ENCODE measurements around the gene COL5A1. TPM values are rescaled to one million over a fixed set of nuclear protein-coding genes. Genes with fewer than 3 reads are reported as not detected.

COL5A1 gene
- total and polyA plus RNA-seq, 2 experiments from 2014 or later: 2.5 to 13.1 TPM

DNA sequence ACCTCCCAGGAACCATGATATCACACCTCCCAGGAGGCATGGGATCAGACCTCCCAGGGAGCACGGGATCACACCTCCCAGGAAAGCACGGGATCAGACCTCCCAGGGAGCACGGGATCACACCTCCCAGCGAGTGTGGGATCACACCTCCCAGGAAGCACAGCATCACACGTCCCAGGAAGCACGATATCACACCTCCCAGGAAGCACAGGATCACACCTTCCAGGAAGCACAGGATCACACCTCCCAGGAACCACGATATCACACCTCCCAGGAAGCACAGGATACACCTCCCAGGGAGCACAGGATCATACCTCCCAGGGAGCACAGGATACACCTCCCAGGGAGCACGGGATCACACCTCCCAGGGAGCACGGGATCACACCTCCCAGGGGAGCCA is 209.0 kb downstream of the COL5A1 start:
- Mint-ChIP-seq H3K27ac (no peak overlapping the region), H3K4me1 (no peaks in the 10 kb centered on the region), H3K9me3 (peaks cover 2% of the 10 kb centered on the region; the same call in 2 of the 3 replicates), H3K36me3 (ENCODE audit: low read depth) (no peaks in the 10 kb centered on the region; the same call in 1 of the 3 replicates), H3K27me3 (ENCODE audit: insufficient read depth, low read depth, poor library complexity) (peaks cover 2% of the 10 kb centered on the region), H3K4me3 (no peak overlapping the region)
- Histone ChIP-seq H2AFZ (no peak overlapping the region), H3K27ac (ENCODE audit: low read depth) (no peak overlapping the region), H3K9me2 (ENCODE audit: insufficient read depth) (no peaks in the 10 kb centered on the region), H4K20me1 (replicated peaks; ENCODE audit: insufficient read depth) (no peaks in the 10 kb centered on the region), H3K4me2 (no peak overlapping the region), H3K79me2 (replicated peaks; ENCODE audit: insufficient read depth) (no peaks in the 10 kb centered on the region), H3F3A (replicated peaks; ENCODE audit: low read depth) (no peaks in the 10 kb centered on the region), H3K36me3 (ENCODE audit: insufficient read depth) (no peaks in the 10 kb centered on the region), H3K4me1 (ENCODE audit: insufficient read depth) (no peaks in the 10 kb centered on the region), H3K4me3 (no peak overlapping the region), H3K27me3 (ENCODE audit: insufficient read depth) (no peaks in the 10 kb centered on the region)
- ATAC-seq (no peak), DNase-seq (ENCODE audit: low spot score) (no peak)
- TF ChIP-seq EZH2 (IDR thresholded peaks at IDR 0.05; ENCODE audit: low read depth, unreplicated experiment) (no peak), JUNB (IDR thresholded peaks at IDR 0.05; ENCODE audit: unreplicated experiment) (no peak), STAT1 (IDR thresholded peaks at IDR 0.05; ENCODE audit: unreplicated experiment) (no peak), ZNF331 (CRISPR knock-in tag; IDR thresholded peaks at IDR 0.05; ENCODE audit: low read depth) (no peak), EZH2phosphoT487 (IDR thresholded peaks at IDR 0.05; ENCODE audit: unreplicated experiment) (no peak), ZNF114 (CRISPR knock-in tag; IDR thresholded peaks at IDR 0.05) (no peak)
- TF ChIP-seq, protein P1, sequence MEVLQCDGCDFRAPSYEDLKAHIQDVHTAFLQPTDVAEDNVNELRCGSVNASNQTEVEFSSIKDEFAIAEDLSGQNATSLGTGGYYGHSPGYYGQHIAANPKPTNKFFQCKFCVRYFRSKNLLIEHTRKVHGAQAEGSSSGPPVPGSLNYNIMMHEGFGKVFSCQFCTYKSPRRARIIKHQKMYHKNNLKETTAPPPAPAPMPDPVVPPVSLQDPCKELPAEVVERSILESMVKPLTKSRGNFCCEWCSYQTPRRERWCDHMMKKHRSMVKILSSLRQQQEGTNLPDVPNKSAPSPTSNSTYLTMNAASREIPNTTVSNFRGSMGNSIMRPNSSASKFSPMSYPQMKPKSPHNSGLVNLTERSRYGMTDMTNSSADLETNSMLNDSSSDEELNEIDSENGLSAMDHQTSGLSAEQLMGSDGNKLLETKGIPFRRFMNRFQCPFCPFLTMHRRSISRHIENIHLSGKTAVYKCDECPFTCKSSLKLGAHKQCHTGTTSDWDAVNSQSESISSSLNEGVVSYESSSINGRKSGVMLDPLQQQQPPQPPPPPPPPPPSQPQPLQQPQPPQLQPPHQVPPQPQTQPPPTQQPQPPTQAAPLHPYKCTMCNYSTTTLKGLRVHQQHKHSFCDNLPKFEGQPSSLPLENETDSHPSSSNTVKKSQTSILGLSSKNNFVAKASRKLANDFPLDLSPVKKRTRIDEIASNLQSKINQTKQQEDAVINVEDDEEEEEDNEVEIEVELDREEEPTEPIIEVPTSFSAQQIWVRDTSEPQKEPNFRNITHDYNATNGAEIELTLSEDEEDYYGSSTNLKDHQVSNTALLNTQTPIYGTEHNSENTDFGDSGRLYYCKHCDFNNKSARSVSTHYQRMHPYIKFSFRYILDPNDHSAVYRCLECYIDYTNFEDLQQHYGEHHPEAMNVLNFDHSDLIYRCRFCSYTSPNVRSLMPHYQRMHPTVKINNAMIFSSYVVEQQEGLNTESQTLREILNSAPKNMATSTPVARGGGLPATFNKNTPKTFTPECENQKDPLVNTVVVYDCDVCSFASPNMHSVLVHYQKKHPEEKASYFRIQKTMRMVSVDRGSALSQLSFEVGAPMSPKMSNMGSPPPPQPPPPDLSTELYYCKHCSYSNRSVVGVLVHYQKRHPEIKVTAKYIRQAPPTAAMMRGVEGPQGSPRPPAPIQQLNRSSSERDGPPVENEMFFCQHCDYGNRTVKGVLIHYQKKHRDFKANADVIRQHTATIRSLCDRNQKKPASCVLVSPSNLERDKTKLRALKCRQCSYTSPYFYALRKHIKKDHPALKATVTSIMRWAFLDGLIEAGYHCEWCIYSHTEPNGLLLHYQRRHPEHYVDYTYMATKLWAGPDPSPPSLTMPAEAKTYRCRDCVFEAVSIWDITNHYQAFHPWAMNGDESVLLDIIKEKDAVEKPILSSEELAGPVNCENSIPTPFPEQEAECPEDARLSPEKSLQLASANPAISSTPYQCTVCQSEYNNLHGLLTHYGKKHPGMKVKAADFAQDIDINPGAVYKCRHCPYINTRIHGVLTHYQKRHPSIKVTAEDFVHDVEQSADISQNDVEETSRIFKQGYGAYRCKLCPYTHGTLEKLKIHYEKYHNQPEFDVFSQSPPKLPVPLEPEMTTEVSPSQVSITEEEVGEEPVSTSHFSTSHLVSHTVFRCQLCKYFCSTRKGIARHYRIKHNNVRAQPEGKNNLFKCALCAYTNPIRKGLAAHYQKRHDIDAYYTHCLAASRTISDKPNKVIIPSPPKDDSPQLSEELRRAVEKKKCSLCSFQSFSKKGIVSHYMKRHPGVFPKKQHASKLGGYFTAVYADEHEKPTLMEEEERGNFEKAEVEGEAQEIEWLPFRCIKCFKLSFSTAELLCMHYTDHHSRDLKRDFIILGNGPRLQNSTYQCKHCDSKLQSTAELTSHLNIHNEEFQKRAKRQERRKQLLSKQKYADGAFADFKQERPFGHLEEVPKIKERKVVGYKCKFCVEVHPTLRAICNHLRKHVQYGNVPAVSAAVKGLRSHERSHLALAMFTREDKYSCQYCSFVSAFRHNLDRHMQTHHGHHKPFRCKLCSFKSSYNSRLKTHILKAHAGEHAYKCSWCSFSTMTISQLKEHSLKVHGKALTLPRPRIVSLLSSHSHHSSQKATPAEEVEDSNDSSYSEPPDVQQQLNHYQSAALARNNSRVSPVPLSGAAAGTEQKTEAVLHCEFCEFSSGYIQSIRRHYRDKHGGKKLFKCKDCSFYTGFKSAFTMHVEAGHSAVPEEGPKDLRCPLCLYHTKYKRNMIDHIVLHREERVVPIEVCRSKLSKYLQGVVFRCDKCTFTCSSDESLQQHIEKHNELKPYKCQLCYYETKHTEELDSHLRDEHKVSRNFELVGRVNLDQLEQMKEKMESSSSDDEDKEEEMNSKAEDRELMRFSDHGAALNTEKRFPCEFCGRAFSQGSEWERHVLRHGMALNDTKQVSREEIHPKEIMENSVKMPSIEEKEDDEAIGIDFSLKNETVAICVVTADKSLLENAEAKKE (CRISPR knock-in tag; IDR thresholded peaks at IDR 0.05): no peak
- TF ChIP-seq, protein P2, sequence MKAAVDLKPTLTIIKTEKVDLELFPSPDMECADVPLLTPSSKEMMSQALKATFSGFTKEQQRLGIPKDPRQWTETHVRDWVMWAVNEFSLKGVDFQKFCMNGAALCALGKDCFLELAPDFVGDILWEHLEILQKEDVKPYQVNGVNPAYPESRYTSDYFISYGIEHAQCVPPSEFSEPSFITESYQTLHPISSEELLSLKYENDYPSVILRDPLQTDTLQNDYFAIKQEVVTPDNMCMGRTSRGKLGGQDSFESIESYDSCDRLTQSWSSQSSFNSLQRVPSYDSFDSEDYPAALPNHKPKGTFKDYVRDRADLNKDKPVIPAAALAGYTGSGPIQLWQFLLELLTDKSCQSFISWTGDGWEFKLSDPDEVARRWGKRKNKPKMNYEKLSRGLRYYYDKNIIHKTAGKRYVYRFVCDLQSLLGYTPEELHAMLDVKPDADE (IDR thresholded peaks at IDR 0.05): no peak
- TF ChIP-seq, protein P3, sequence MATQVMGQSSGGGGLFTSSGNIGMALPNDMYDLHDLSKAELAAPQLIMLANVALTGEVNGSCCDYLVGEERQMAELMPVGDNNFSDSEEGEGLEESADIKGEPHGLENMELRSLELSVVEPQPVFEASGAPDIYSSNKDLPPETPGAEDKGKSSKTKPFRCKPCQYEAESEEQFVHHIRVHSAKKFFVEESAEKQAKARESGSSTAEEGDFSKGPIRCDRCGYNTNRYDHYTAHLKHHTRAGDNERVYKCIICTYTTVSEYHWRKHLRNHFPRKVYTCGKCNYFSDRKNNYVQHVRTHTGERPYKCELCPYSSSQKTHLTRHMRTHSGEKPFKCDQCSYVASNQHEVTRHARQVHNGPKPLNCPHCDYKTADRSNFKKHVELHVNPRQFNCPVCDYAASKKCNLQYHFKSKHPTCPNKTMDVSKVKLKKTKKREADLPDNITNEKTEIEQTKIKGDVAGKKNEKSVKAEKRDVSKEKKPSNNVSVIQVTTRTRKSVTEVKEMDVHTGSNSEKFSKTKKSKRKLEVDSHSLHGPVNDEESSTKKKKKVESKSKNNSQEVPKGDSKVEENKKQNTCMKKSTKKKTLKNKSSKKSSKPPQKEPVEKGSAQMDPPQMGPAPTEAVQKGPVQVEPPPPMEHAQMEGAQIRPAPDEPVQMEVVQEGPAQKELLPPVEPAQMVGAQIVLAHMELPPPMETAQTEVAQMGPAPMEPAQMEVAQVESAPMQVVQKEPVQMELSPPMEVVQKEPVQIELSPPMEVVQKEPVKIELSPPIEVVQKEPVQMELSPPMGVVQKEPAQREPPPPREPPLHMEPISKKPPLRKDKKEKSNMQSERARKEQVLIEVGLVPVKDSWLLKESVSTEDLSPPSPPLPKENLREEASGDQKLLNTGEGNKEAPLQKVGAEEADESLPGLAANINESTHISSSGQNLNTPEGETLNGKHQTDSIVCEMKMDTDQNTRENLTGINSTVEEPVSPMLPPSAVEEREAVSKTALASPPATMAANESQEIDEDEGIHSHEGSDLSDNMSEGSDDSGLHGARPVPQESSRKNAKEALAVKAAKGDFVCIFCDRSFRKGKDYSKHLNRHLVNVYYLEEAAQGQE (IDR thresholded peaks at IDR 0.05; ENCODE audit: unreplicated experiment): no peak

All from GM23338 (cell line).